ENCODE measurements around the gene ZNF80. TPM values are rescaled to one million over a fixed set of nuclear protein-coding genes. Genes with fewer than 3 reads are reported as not detected.
A peak's percentile ranks its signal among the peaks of the same experiment; 100 is the strongest.
"Not testable (repeated sequence)": the region's sequence is repeated elsewhere in the genome, so short reads cannot be mapped to it uniquely, and the experiment has no call there.

Gene ZNF80
- total RNA-seq: under 1 TPM; 0.53 to 0.71 TPM

- Mint-ChIP-seq H3K36me3 (peaks cover 9 to 24% of the 10 kb centered on the region in 2 donors), H3K27ac (peak within 1 kb of the TSS; percentile 64 to 72)
- ATAC-seq; H3K9me3 Mint-ChIP-seq; DNase-seq (ENCODE audit: low spot score in 2 of 2): not testable (repeated sequence)
These were observed at the start of gene ZNF80 for GRCh38 chr3:114237478-114237877. ZNF80 (minus strand) TSS chr3:114237578; CDS start chr3:114237074, 504 bp downstream.

DNA sequence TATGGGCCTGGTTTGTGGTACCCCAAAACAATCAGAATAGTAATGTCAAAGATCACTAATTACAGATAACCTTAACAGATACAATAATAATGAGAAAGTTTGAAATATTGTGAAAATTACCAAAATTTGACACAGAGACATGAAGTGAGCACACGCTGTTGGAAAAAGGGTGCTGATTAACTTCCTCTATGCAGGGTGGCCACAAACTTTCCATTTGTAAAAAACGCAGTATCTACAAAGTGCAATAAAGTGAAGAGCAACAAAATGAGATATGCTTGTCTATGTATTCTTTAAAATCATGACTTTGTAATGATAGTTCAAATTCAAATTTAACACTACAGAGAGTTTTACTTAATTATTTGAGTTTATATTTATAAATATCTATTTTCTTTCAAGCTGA is 48.9 kb upstream of the ZNF80 start:
- peaks cover 0 to 5% of the 10 kb centered on the region in 2 donors for H3K9me3 Mint-ChIP-seq
- H3K36me3 Mint-ChIP-seq: no peaks in the 10 kb centered on the region
- DNase-seq (ENCODE audit: low spot score in 2 of 2) (no peak), ATAC-seq (no peak)
- H3K27ac Mint-ChIP-seq: peak overlapping the region in 1 of 2 donors; percentile 69

DNA sequence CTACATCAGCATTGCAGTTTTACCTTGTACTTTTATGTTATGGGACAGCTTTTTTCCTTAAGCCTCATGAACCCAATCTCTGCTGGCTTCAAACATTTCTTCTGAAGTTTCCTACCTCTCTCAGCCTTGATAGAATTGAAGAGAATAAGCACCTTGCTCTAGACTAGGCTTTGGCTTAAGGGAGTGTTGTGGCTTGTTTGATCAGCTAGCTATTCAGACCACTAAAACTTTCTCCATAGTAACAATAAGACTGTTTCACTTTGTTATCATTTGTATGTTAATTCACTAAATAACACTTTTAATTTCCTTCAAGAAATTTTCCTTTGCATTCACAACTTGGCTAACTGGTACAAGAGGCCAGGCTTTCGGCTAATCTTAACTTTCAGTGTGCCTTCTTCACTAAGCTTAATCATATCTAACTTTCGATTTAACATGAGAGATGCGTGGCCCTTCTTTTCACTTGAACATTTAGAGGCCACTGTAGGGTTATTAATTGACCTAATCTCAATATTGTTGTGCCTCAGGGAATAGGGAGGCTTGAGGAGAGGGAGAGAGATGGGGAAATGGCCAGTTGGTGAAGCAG is 48.4 kb upstream of the ZNF80 start:
- DNase-seq (ENCODE audit: low spot score in 2 of 2) (no peak), ATAC-seq (peak in 1 of 2 donors; percentile 34)
- Mint-ChIP-seq H3K9me3 (peaks cover 0 to 5% of the 10 kb centered on the region in 2 donors), H3K36me3 (no peaks in the 10 kb centered on the region), H3K27ac (peak overlapping the region in 1 of 2 donors; percentile 69)

GRCh38 chr3:114284644-114285043 is 47.3 kb upstream of the ZNF80 start:
- ATAC-seq: no peak
- H3K27ac Mint-ChIP-seq: peak overlapping the region in 1 of 2 donors; percentile 69
- DNase-seq (ENCODE audit: low spot score in 2 of 2): no peak
- no peaks in the 10 kb centered on the region for H3K36me3 Mint-ChIP-seq
- peaks cover 0 to 5% of the 10 kb centered on the region in 2 donors for H3K9me3 Mint-ChIP-seq

DNA sequence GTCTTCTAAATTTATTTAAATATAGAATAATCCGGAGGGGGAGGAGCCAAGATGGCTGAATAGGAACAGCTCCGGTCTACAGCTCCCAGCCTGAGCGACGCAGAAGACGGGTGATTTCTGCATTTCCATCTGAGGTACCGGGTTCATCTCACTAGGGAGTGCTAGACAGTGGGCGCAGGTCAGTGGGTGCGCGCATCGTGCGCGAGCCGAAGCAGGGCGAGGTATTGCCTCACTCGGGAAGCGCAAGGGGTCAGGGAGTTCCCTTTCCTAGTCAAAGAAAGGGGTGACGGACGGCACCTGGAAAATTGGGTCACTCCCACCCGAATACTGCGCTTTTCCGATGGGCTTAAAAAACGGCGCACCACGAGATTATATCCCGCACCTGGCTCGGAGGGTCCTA is 39.5 kb upstream of the ZNF80 start:
- Mint-ChIP-seq H3K9me3 (peaks cover 0 to 28% of the 10 kb centered on the region in 2 donors), H3K36me3 (peaks cover under 1 to 20% of the 10 kb centered on the region in 2 donors)
- not testable (repeated sequence) for ATAC-seq; DNase-seq (ENCODE audit: low spot score in 2 of 2); H3K27ac Mint-ChIP-seq

- no peak for DNase-seq (ENCODE audit: low spot score in 2 of 2)
- H3K36me3 Mint-ChIP-seq: peaks cover 10 to 25% of the 10 kb centered on the region in 2 donors
- peak in 1 of 2 donors; percentile 24 for ATAC-seq
- H3K27ac Mint-ChIP-seq: peak overlapping the region in 1 of 2 donors; percentile 16
- H3K9me3 Mint-ChIP-seq: peaks cover 5 to 31% of the 10 kb centered on the region in 2 donors
These were observed 37.6 kb upstream of the ZNF80 start for GRCh38 chr3:114274929-114275328.

DNA sequence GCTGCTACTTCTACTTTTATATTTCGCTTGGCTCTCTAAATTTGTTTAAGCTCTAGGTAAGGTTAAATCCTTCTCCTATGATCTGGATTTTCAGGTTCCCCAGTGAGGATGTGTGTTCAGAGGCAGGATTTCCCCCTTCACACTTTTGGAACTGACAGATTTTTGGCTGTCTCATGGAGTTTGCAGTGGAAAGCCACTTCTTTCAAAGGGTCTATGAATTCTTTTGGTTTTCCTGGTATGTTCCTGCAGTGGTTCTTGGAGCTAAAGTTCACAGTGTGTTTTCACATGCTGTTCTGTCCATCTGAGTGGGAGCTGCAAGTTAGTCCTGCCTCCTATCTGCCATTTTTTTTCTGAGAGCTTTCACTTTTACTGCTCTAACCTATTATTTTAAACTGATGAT is 34.9 kb upstream of the ZNF80 start:
- Mint-ChIP-seq H3K9me3 (peaks cover 12 to 41% of the 10 kb centered on the region in 2 donors), H3K27ac (peak overlapping the region in 1 of 2 donors; percentile 39), H3K36me3 (peaks cover 19 to 37% of the 10 kb centered on the region in 2 donors)
- no peak for ATAC-seq
- DNase-seq (ENCODE audit: low spot score in 2 of 2): no peak

GRCh38 chr3:114270019-114270418 is 32.6 kb upstream of the ZNF80 start:
- peaks cover 12 to 46% of the 10 kb centered on the region in 2 donors for H3K9me3 Mint-ChIP-seq
- ATAC-seq (no peak), DNase-seq (ENCODE audit: low spot score in 2 of 2) (no peak)
- H3K36me3 Mint-ChIP-seq: peaks cover 19 to 37% of the 10 kb centered on the region in 2 donors
- no peak overlapping the region for H3K27ac Mint-ChIP-seq

- ATAC-seq: no peak
- Mint-ChIP-seq H3K9me3 (peaks cover 5 to 29% of the 10 kb centered on the region in 2 donors), H3K36me3 (peaks cover 0 to 9% of the 10 kb centered on the region in 2 donors), H3K27ac (no peak overlapping the region)
- DNase-seq (ENCODE audit: low spot score in 2 of 2): no peak
These were observed 22.8 kb upstream of the ZNF80 start for GRCh38 chr3:114260152-114260551.

- no peak for ATAC-seq
- no peak for DNase-seq (ENCODE audit: low spot score in 2 of 2)
- Mint-ChIP-seq H3K36me3 (peaks cover 0 to 9% of the 10 kb centered on the region in 2 donors), H3K9me3 (peaks cover 5 to 25% of the 10 kb centered on the region in 2 donors), H3K27ac (no peak overlapping the region)
These were observed 22.2 kb upstream of the ZNF80 start for GRCh38 chr3:114259566-114259965.

GRCh38 chr3:114253505-114253904 is 16.1 kb upstream of the ZNF80 start:
- H3K27ac Mint-ChIP-seq: peak overlapping the region in 1 of 2 donors; percentile 55
- DNase-seq (ENCODE audit: low spot score in 2 of 2) (no peak), ATAC-seq (peak; percentile 52 to 57)
- H3K9me3 Mint-ChIP-seq: peaks cover 15 to 18% of the 10 kb centered on the region in 2 donors
- peaks cover 0 to 6% of the 10 kb centered on the region in 2 donors for H3K36me3 Mint-ChIP-seq

GRCh38 chr3:114252954-114253353 is 15.6 kb upstream of the ZNF80 start:
- peaks cover 15 to 18% of the 10 kb centered on the region in 2 donors for H3K9me3 Mint-ChIP-seq
- peak overlapping the region in 1 of 2 donors; percentile 55 for H3K27ac Mint-ChIP-seq
- DNase-seq (ENCODE audit: low spot score in 2 of 2): no peak
- H3K36me3 Mint-ChIP-seq: peaks cover 0 to 7% of the 10 kb centered on the region in 2 donors
- ATAC-seq: peak; percentile 63 to 70

- peak; percentile 91 to 98 for ATAC-seq
- Mint-ChIP-seq H3K27ac (no peak overlapping the region), H3K9me3 (peaks cover 7 to 28% of the 10 kb centered on the region in 2 donors), H3K36me3 (peaks cover 11 to 31% of the 10 kb centered on the region in 2 donors)
- peak in 1 of 2 donors; percentile 38 for DNase-seq (ENCODE audit: low spot score in 2 of 2)
These were observed 5.6 kb upstream of the ZNF80 start for GRCh38 chr3:114242947-114243346.

DNA sequence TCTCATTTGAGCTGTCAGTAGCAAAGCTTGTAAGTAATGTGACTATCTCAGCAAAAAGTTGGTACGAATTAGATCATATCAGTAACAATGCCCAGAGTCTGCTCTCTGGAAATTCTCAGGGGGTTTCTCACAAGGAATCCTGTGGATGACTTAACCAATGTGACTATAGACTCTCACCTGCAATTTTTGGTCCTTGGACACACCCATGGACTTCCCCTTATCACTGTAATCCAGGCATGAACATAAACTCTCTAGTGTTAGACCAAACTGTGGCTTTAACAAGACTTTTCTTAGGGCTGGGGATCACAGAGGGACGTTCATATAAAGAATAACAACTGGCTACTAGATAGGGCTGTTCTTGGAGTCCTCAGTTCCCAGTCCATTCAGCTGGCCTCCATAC is 3.9 kb upstream of the ZNF80 start:
- no peak for DNase-seq (ENCODE audit: low spot score in 2 of 2)
- ATAC-seq: peak in 1 of 2 donors; percentile 20
- Mint-ChIP-seq H3K36me3 (peaks cover 21 to 38% of the 10 kb centered on the region in 2 donors), H3K9me3 (peaks cover 7 to 19% of the 10 kb centered on the region in 2 donors), H3K27ac (no peak overlapping the region)

DNA sequence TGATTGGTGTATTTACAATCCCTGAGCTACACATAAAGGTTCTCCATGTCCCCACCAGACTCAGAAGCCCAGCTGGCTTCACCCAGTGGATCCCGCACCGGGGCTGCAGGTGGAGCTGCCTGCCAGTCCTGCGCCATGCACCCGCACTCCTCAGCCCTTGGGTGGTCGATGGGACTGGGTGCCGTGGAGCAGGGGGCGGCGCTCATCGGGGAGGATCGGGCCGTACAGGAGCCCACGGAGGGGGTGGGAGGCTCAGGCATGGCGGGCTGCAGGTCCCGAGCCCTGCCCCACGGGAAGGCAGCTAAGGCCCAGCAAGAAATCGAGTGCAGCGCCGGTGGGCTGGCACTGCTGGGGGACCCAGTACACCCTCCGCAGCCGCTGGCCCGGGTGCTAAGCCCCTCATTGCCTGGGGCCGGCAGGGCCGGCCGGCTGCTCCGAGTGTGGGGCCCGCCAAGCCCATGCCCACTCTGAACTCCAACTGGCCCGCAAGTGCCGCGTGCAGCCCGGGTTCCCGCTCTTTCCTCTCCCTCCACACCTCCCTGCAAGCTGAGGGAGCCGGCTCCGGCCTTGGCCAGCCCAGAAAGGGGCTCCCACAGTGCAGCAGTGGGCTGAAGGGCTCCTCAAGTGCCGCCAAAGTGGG is 888 bp upstream of the ZNF80 start:
- H3K36me3 Mint-ChIP-seq: peaks cover 9 to 26% of the 10 kb centered on the region in 2 donors
- not testable (repeated sequence) for H3K9me3 Mint-ChIP-seq; H3K27ac Mint-ChIP-seq; ATAC-seq; DNase-seq (ENCODE audit: low spot score in 2 of 2)

- H3K9me3 Mint-ChIP-seq: peaks cover 0 to 4% of the 10 kb centered on the region in 2 donors
- no peak for ATAC-seq
- no peak overlapping the region for H3K27ac Mint-ChIP-seq
- no peak for DNase-seq (ENCODE audit: low spot score in 2 of 2)
- peaks cover 9 to 21% of the 10 kb centered on the region in 2 donors for H3K36me3 Mint-ChIP-seq
These were observed 1.9 kb downstream of the ZNF80 start for GRCh38 chr3:114235431-114235830.

DNA sequence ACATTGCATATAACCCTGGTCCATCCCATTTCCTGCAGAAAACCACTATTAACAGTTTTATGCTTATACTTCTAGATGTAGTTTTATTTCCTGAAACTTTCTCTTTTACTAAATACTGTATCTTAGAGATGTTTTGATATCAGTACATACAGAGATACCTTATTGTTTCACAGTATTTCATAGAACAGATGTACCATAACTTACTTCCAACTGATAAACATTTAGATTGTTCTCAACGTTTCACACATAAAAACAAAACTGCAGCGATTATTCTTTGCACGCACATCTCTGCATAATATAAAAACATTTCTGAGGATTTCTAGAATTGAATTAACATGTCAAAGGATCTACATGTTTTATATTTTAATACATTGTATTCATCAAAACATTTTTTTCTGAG is 2.6 kb downstream of the ZNF80 start:
- Mint-ChIP-seq H3K9me3 (peaks cover 0 to 4% of the 10 kb centered on the region in 2 donors), H3K27ac (no peak overlapping the region), H3K36me3 (peaks cover 9 to 21% of the 10 kb centered on the region in 2 donors)
- no peak for DNase-seq (ENCODE audit: low spot score in 2 of 2)
- ATAC-seq: peak in 1 of 2 donors; percentile 76

All from activated naive CD4-positive, alpha-beta T cell treated with anti-CD3 and anti-CD28 coated beads, Interleukin-2, amount 50 U/mL, for 72 hours (primary cell).